Smooth muscle cell (in vitro differentiated cells): ENCODE results near the gene SYT8. TPM values are rescaled to one million over a fixed set of nuclear protein-coding genes. Genes with fewer than 3 reads are reported as not detected.
A peak's percentile ranks its signal among the peaks of the same experiment; 100 is the strongest.
"Not testable (repeated sequence)": the region's sequence is repeated elsewhere in the genome, so short reads cannot be mapped to it uniquely, and the experiment has no call there.

Experiments used
- DNase-seq: peaks from one replicate; lab custom pipeline; 2025; ENCODE audit not compliant: unreplicated experiment; lab: John Stamatoyannopoulos, UW
- H2AFZ ChIP-seq: fragments of 200-600 bp; sonication (generic); 2 replicates; pipeline ENCODE4 v1.6.0; 2016; ENCODE audit warnings: antibody characterized with exemption, low read depth, mild to moderate bottlenecking
- H3F3A ChIP-seq: fragments of 200-600 bp; sonication (generic); 2 replicates; pipeline ENCODE4 v1.6.0; 2017; ENCODE audit warnings: antibody characterized with exemption, low read depth
- H3K27ac ChIP-seq: fragments of 200-600 bp; sonication (generic); 2 replicates; pipeline ENCODE4 v1.5.1; 2016; ENCODE audit warnings: low read depth, mild to moderate bottlenecking
- H3K27me3 ChIP-seq: fragments of 200-600 bp; sonication (generic); 2 replicates; pipeline ENCODE4 v1.6.1; 2016; ENCODE audit warnings: low read depth, mild to moderate bottlenecking
- H3K36me3 ChIP-seq: fragments of 200-600 bp; sonication (generic); 2 replicates; pipeline ENCODE4 v1.5.1; 2016; ENCODE audit warnings: low read depth
- H3K4me1 ChIP-seq: fragments of 200-600 bp; sonication (generic); 2 replicates; pipeline ENCODE4 v1.5.1; 2016; ENCODE audit warnings: low read depth
- H3K4me2 ChIP-seq: fragments of 200-600 bp; sonication (generic); 2 replicates; pipeline ENCODE4 v1.6.0; 2016; ENCODE audit warnings: mild to moderate bottlenecking
- H3K4me3 ChIP-seq: fragments of 200-600 bp; sonication (generic); 2 replicates; pipeline ENCODE4 v1.5.1; 2016; ENCODE audit warnings: mild to moderate bottlenecking
- H3K79me2 ChIP-seq: fragments of 200-600 bp; sonication (generic); 2 replicates; pipeline ENCODE4 v1.6.0; 2016; ENCODE audit warnings: low read depth, mild to moderate bottlenecking
- H3K9ac ChIP-seq: fragments of 200-600 bp; sonication (generic); 2 replicates; pipeline ENCODE4 v1.6.0; 2016; ENCODE audit warnings: low read depth
- H3K9me3 ChIP-seq: fragments of 200-600 bp; sonication (generic); replicated peaks from 2 replicates; pipeline ENCODE4 v1.5.1; 2016; ENCODE audit warnings: low read depth
- H4K20me1 ChIP-seq: fragments of 200-600 bp; sonication (generic); 2 replicates; pipeline ENCODE4 v1.6.0; 2016; ENCODE audit warnings: low read depth
- CTCF ChIP-seq: fragments of 200-600 bp; sonication (generic); IDR thresholded peaks from 2 replicates; pipeline ENCODE4 v1.5.1; 2017; ENCODE audit warnings: borderline replicate concordance, mild to moderate bottlenecking, antibody characterized with exemption; ENCODE audit not compliant: insufficient read depth, poor library complexity, severe bottlenecking
- WGBS: methylation state at CpG from one replicate; pipeline ENCODE4 v1.1.7; 2016; ENCODE audit warnings: low lambda C conversion rate; 5-methylcytosine and 5-hydroxymethylcytosine counted together
- polyA plus RNA-seq: library from polyadenylated mRNA; unstranded; fragments of >200 nt; fragmentation: Nextera tagmentation; extraction: Ambion mirVana; gene quantifications from 2 replicates; pipeline ENCODE4 v1.2.1, GENCODE V29; 2016
- total RNA-seq: library from RNA; depleted of rRNA; stranded (reverse); fragments of >200 nt; gene quantifications from 2 replicates; pipeline ENCODE4 v1.2.3, GENCODE V29; 2014

SYT8 gene
- total and polyA plus RNA-seq, 2 experiments from 2014 or later = 0.13 to 2.0 TPM

DNA sequence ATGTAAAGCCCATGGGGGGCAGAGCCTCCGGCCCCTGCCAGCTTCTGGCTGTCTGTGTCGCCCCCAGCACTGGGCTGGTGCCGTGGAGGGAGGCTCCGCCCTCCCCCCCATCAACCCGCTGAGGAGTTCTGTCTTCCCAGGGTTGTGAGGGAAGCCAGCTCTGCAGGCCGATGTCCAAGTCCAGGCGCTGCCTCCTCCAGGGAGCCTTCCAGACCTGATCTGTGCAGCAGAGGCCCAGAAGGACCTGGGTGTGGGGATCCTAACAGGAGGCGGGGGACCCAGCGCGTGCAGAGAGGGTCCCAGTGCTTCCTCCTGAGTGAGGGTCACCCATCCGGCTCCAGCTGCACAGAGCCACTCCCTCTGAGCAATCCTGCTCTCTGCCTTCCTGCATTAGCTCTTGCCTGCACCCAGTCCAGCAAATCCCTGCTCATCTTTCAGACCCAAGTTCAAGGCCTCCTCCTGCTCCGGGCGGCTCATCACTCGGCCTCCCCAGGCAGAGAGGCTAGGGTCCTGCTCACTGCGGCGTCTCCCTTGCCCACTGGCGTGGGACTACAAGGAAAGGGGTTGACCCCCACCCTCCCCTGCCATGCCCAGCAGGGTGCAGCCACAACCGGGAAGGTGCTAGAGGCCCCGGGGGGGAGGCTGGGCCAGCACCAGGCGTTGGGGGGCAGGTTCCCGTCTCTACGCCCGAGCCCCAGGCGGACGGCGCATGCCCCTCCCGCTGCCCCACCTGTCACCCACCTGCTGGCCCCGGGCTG, 40.5 kb downstream of the SYT8 start:
- no peak overlapping the region for H2AFZ ChIP-seq
- H3K36me3 ChIP-seq = no peaks in the 10 kb centered on the region
- H3K27ac ChIP-seq = no peak overlapping the region
- no peak overlapping the region for H3K9ac ChIP-seq
- no peaks in the 10 kb centered on the region for H3K9me3 ChIP-seq
- H3F3A ChIP-seq = no peaks in the 10 kb centered on the region
- no peaks in the 10 kb centered on the region for H4K20me1 ChIP-seq
- no peaks in the 10 kb centered on the region for H3K27me3 ChIP-seq
- no peak for TF ChIP-seq CTCF
- DNase-seq = no peak
- H3K4me3 ChIP-seq = no peak overlapping the region
- WGBS = 80% methylated on average over 19 of the region's 28 CpGs
- H3K4me2 ChIP-seq = no peak overlapping the region
- no peaks in the 10 kb centered on the region for H3K79me2 ChIP-seq
- peaks cover 6% of the 10 kb centered on the region for H3K4me1 ChIP-seq

DNA sequence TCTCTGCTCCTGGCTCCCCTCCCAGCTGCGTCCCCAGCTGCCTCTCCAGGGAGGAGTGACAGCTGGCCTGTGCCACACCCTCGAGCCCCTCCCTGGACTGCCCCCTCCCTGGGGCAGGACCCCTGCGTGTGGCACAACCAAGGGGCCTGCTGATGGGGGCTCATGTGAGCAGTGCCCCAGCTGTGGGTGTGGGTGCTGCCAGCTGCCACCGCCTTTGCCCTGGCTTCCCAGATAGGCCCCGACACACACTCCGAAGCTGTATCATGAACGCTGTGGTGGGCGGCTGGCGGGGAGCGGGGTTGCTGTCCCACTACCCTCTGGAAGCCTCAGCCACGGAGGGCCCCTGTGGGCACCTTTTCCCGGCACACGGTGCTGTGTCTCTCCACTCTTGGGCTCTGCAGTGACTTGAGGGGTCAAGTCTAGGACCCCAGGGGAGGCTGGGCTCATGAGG, 41.1 kb downstream of the SYT8 start:
- H3K4me2 ChIP-seq, H3K4me3 ChIP-seq, H3K36me3 ChIP-seq, H3K4me1 ChIP-seq, H3K9me3 ChIP-seq, H3K79me2 ChIP-seq, H2AFZ ChIP-seq, H4K20me1 ChIP-seq, H3F3A ChIP-seq, H3K9ac ChIP-seq, H3K27me3 ChIP-seq, DNase-seq, H3K27ac ChIP-seq: not testable (repeated sequence)
- WGBS = 89% methylated on average over 12 of the region's 13 CpGs

DNA sequence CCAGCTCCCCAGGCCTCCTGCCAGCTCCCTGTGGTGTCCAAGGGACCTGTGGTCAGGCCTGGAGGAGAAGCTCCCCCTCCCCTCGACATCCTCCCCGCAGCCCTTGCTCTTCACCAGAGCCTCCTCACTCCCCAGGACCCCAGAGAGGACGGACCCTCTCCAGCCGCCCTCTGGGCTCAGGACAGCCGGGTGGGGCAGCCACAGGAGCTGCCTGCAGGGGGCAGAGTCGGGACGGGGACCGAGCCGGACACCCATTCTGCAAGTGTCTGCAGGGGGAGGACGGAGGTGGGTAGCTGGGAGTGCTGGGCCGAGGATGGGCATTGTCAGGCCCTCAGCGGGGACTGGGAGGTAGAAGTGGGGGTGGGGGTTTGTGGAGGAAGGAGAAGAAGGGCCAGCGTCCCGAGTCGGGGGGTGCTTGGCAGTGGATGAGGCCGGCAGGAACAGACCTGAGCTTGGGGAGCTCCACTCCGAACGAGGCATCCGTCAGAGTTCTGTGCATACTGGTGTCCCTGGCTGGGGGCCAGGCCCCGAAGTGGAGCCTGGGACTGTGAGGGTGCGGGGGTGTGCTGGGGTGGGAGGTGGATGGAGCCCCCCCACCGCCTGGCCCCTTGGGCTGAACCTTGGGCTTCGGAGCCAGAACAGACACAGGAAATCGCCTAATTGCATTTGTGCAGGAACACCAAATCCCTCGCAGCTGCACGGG, 41.7 kb downstream of the SYT8 start:
- Histone ChIP-seq H3K4me2 (peak overlapping the region; percentile 63), H4K20me1 (no peaks in the 10 kb centered on the region), H3F3A (no peaks in the 10 kb centered on the region), H2AFZ (no peak overlapping the region), H3K27me3 (no peaks in the 10 kb centered on the region), H3K27ac (peak overlapping the region; percentile 36), H3K4me3 (no peak overlapping the region), H3K9ac (no peak overlapping the region), H3K36me3 (no peaks in the 10 kb centered on the region), H3K79me2 (no peaks in the 10 kb centered on the region), H3K9me3 (no peaks in the 10 kb centered on the region), H3K4me1 (peaks cover 6% of the 10 kb centered on the region)
- 38% methylated on average over 26 of the region's 26 CpGs for WGBS
- TF ChIP-seq CTCF = peak; percentile 57
- no peak for DNase-seq

GRCh38 chr11:1877211-1878136, 42.7 kb downstream of the SYT8 start:
- Histone ChIP-seq H3K27ac (peak overlapping the region; percentile 36), H3K4me1 (peaks cover 6% of the 10 kb centered on the region), H3K36me3 (no peaks in the 10 kb centered on the region), H3K27me3 (no peaks in the 10 kb centered on the region), H4K20me1 (no peaks in the 10 kb centered on the region), H3K9ac (peak overlapping the region; percentile 17), H2AFZ (no peak overlapping the region), H3K4me2 (peak overlapping the region; percentile 63), H3K9me3 (no peaks in the 10 kb centered on the region), H3F3A (no peaks in the 10 kb centered on the region), H3K79me2 (no peaks in the 10 kb centered on the region), H3K4me3 (no peak overlapping the region)
- WGBS = 75% methylated on average over 32 of the region's 33 CpGs
- no peak for DNase-seq
- TF ChIP-seq CTCF = no peak
